K562 (cell line): Measurements from ENCODE around the gene RNF224. TPM values are rescaled to one million over a fixed set of nuclear protein-coding genes. Genes with fewer than 3 reads are reported as not detected.

Experiments used
- BACH1 ChIP-seq: fragments of 200-800 bp; sonication (Bioruptor generic); IDR thresholded peaks from 2 replicates; pipeline ENCODE4 v1.6.1; 2016; ENCODE audit warnings: missing genetic modification characterization, missing compliant biosample characterization
- BCL6 ChIP-seq: fragments of 250-450 bp; sonication (Bioruptor Pico); IDR thresholded peaks from 2 replicates; pipeline ENCODE4 v1.4.0; 2020
- CBFB ChIP-seq: sonication (generic); formaldehyde crosslinking; IDR thresholded peaks from 2 replicates; pipeline ENCODE4 v1.4.0; 2020; ENCODE audit warnings: mild to moderate bottlenecking, missing genetic modification reagents
- GABPA ChIP-seq: fragments of 200-800 bp; sonication (Bioruptor generic); conservative IDR thresholded peaks from 2 replicates; pipeline ENCODE4 v1.6.1; 2016; ENCODE audit warnings: low read depth, missing genetic modification characterization, missing compliant biosample characterization
- HDAC2 ChIP-seq: fragments of 450-650 bp; IDR thresholded peaks from 2 replicates; pipeline ENCODE4 v1.6.1; 2016; ENCODE audit warnings: mild to moderate bottlenecking
- HDGF ChIP-seq: fragments of 450-650 bp; IDR thresholded peaks from 2 replicates; pipeline ENCODE4 v1.6.1; 2016
- IFI16 ChIP-seq: fragments of 250-450 bp; sonication (Bioruptor Pico); IDR thresholded peaks from 2 replicates; pipeline ENCODE4 v2.1.2; 2022; ENCODE audit warnings: mild to moderate bottlenecking, inconsistent platforms
- NR4A1 ChIP-seq, 2 experiments: fragments of 250-450 bp in 1 of 2; fragments of 450-650 bp in 1 of 2; sonication (Bioruptor Pico) in 1 of 2; IDR thresholded peaks; 2 replicates each; pipeline versions ENCODE4 v1.4.0 to v1.6.1; 2016 to 2020; ENCODE audit warnings: mild to moderate bottlenecking in 2 of 2, missing compliant biosample characterization in 1 of 2, missing genetic modification characterization in 1 of 2, moderate library complexity in 1 of 2
- OTX1 ChIP-seq: fragments of 450-650 bp; formaldehyde crosslinking; IDR thresholded peaks from 2 replicates; pipeline ENCODE4 v1.4.0; 2022; ENCODE audit warnings: mild to moderate bottlenecking
- PRPF4 ChIP-seq: fragments of 200-400 bp; formaldehyde crosslinking; IDR thresholded peaks from one replicate; pipeline ENCODE4 v1.6.1; 2017; ENCODE audit warnings: low read length, low read depth, mild to moderate bottlenecking; ENCODE audit not compliant: insufficient read depth, poor library complexity, severe bottlenecking
- RBM34 ChIP-seq: fragments of 200-400 bp; formaldehyde crosslinking; IDR thresholded peaks from 2 replicates; pipeline ENCODE4 v1.6.1; 2018; ENCODE audit warnings: low read length, borderline replicate concordance; ENCODE audit not compliant: insufficient read depth
- SPI1 ChIP-seq: IDR thresholded peaks from 2 replicates; pipeline ENCODE4 v1.6.1; 2011; ENCODE audit warnings: low read depth, low read length, control low read depth, borderline replicate concordance
- ZNF121 ChIP-seq: sonication (generic); formaldehyde crosslinking; conservative IDR thresholded peaks from 2 replicates; pipeline ENCODE4 v1.8.0; 2022; ENCODE audit warnings: missing genetic modification reagents
- ZNF586 ChIP-seq: fragments of 450-650 bp; formaldehyde crosslinking; conservative IDR thresholded peaks from 2 replicates; pipeline ENCODE4 v1.4.0; 2020; ENCODE audit warnings: mild to moderate bottlenecking, moderate library complexity
- ZSCAN32 ChIP-seq: fragments of 450-650 bp; formaldehyde crosslinking; IDR thresholded peaks from 2 replicates; pipeline ENCODE4 v1.4.0; 2020; ENCODE audit warnings: mild to moderate bottlenecking, moderate library complexity
- ZZZ3 ChIP-seq: fragments of 450-650 bp; IDR thresholded peaks from 2 replicates; pipeline ENCODE4 v1.6.1; 2016; ENCODE audit warnings: antibody characterized with exemption, mild to moderate bottlenecking, moderate library complexity
- polyA plus RNA-seq, 8 experiments: library from polyadenylated mRNA; depleted of rRNA in 4 of 8; stranded (reverse) in 5 of 8; unstranded in 3 of 8; fragments of >200 nt; fragmentation: Nextera tagmentation in 2 of 8; fragmentation: Illumina TruSeq in 1 of 8; extraction: Ambion mirVana in 2 of 8; extraction: Trizol in 1 of 8; gene quantifications; 2 replicates each; pipeline versions ENCODE4 v1.2.1 to v1.2.3, GENCODE V29; 2011 to 2014; ENCODE audit warnings: inconsistent platforms in 1 of 8, missing spikeins in 1 of 8
- total RNA-seq, 7 experiments: library from RNA; depleted of rRNA in 6 of 7; stranded (reverse); fragments of >200 nt in 6 of 7; fragmentation: Illumina TruSeq in 2 of 7; extraction: Trizol in 2 of 7; gene quantifications; 2 replicates each; pipeline versions ENCODE4 v1.2.1 to v1.2.3, GENCODE V29; 2011 to 2021; ENCODE audit warnings: low replicate concordance in 1 of 7
- TF ChIP-seq, protein P1 (sequence below): fragments of 200-800 bp; sonication (Bioruptor generic); IDR thresholded peaks from 2 replicates; pipeline ENCODE4 v1.6.1; 2016; ENCODE audit warnings: missing genetic modification characterization, missing compliant biosample characterization
- TF ChIP-seq, protein P2 (sequence below): fragments of 450-650 bp; IDR thresholded peaks from 2 replicates; pipeline ENCODE4 v1.6.1; 2018; ENCODE audit not compliant: partially characterized antibody
- TF ChIP-seq, protein P3 (sequence below): fragments of 250-450 bp; sonication (Bioruptor Pico); IDR thresholded peaks from 2 replicates; pipeline ENCODE4 v1.6.1; 2021; ENCODE audit warnings: mild to moderate bottlenecking

RNF224 gene
- total and polyA plus RNA-seq, 9 of the 15 experiments (the other 6 are each of a cell fraction or from before 2014, with no cell fraction given) = not detected

DNA sequence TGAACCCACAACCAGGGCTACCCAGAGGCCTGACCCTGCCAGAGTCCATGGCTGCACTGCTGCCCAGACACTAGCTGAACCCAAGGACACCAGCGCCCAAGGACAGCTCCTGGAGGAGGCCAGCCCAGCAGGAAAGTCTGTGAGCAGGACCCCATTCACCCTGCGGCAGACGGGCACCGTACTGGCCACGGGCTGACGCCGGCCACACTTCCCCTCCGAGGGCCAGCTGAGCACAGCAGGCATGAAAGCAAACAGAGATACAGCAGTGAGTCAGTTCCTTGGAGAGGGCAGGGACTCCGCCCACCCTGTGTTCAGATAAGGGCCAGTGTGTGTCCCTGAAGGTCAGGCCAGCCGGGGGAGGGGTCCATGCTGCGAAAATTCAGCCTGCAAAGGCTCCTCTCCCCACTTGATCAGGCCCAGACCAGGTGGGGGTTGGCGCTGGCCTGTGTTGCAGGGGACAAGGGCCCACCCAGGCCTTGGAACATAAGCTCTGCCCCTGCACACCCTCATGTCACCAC lies 8.5 kb upstream of the RNF224 start (continued):
- TF ChIP-seq, protein P1, sequence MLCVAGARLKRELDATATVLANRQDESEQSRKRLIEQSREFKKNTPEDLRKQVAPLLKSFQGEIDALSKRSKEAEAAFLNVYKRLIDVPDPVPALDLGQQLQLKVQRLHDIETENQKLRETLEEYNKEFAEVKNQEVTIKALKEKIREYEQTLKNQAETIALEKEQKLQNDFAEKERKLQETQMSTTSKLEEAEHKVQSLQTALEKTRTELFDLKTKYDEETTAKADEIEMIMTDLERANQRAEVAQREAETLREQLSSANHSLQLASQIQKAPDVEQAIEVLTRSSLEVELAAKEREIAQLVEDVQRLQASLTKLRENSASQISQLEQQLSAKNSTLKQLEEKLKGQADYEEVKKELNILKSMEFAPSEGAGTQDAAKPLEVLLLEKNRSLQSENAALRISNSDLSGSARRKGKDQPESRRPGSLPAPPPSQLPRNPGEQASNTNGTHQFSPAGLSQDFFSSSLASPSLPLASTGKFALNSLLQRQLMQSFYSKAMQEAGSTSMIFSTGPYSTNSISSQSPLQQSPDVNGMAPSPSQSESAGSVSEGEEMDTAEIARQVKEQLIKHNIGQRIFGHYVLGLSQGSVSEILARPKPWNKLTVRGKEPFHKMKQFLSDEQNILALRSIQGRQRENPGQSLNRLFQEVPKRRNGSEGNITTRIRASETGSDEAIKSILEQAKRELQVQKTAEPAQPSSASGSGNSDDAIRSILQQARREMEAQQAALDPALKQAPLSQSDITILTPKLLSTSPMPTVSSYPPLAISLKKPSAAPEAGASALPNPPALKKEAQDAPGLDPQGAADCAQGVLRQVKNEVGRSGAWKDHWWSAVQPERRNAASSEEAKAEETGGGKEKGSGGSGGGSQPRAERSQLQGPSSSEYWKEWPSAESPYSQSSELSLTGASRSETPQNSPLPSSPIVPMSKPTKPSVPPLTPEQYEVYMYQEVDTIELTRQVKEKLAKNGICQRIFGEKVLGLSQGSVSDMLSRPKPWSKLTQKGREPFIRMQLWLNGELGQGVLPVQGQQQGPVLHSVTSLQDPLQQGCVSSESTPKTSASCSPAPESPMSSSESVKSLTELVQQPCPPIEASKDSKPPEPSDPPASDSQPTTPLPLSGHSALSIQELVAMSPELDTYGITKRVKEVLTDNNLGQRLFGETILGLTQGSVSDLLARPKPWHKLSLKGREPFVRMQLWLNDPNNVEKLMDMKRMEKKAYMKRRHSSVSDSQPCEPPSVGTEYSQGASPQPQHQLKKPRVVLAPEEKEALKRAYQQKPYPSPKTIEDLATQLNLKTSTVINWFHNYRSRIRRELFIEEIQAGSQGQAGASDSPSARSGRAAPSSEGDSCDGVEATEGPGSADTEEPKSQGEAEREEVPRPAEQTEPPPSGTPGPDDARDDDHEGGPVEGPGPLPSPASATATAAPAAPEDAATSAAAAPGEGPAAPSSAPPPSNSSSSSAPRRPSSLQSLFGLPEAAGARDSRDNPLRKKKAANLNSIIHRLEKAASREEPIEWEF (CRISPR knock-in tag) = no peak
- TF ChIP-seq ZSCAN32 (CRISPR knock-in tag) (peak; percentile 55; the same call in 1 of the 2 replicates), ZNF586 (CRISPR knock-in tag) (no peak), PRPF4 (no peak), BCL6 (no peak), HDGF (no peak), SPI1 (peak; percentile 95), IFI16 (CRISPR knock-in tag) (no peak), GABPA (no peak), ZZZ3 (no peak), NR4A1 (CRISPR knock-in tag; IDR thresholded peaks at IDR 0.05) (peak; percentile 96; the same call in 1 of the 2 replicates), NR4A1 (tag; IDR thresholded peaks at IDR 0.05) (peak; percentile 80), OTX1 (CRISPR knock-in tag) (0 out of 2 replicates have a peak, but pooled peaks have one; percentile 57), RBM34 (no peak), ZNF121 (CRISPR knock-in tag) (no peak), HDAC2 (peak; percentile 66; the same call in 1 of the 2 replicates), BACH1 (no peak), CBFB (CRISPR knock-in tag) (no peak)
- TF ChIP-seq, protein P2, sequence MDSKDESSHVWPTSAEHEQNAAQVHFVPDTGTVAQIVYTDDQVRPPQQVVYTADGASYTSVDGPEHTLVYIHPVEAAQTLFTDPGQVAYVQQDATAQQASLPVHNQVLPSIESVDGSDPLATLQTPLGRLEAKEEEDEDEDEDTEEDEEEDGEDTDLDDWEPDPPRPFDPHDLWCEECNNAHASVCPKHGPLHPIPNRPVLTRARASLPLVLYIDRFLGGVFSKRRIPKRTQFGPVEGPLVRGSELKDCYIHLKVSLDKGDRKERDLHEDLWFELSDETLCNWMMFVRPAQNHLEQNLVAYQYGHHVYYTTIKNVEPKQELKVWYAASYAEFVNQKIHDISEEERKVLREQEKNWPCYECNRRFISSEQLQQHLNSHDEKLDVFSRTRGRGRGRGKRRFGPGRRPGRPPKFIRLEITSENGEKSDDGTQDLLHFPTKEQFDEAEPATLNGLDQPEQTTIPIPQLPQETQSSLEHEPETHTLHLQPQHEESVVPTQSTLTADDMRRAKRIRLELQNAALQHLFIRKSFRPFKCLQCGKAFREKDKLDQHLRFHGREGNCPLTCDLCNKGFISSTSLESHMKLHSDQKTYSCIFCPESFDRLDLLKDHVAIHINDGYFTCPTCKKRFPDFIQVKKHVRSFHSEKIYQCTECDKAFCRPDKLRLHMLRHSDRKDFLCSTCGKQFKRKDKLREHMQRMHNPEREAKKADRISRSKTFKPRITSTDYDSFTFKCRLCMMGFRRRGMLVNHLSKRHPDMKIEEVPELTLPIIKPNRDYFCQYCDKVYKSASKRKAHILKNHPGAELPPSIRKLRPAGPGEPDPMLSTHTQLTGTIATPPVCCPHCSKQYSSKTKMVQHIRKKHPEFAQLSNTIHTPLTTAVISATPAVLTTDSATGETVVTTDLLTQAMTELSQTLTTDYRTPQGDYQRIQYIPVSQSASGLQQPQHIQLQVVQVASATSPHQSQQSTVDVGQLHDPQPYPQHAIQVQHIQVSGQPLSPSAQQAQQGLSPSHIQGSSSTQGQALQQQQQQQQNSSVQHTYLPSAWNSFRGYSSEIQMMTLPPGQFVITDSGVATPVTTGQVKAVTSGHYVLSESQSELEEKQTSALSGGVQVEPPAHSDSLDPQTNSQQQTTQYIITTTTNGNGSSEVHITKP = no peak
- TF ChIP-seq, protein P3, sequence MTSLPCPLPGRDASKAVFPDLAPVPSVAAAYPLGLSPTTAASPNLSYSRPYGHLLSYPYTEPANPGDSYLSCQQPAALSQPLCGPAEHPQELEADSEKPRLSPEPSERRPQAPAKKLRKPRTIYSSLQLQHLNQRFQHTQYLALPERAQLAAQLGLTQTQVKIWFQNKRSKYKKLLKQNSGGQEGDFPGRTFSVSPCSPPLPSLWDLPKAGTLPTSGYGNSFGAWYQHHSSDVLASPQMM = no peak
